HG03439 (cell line): ENCODE results near the gene PHF10.
"Not testable (repeated sequence)": the region's sequence is repeated elsewhere in the genome, so short reads cannot be mapped to it uniquely, and the experiment has no call there.

ENCODE experiments used
- ATAC-seq: cut with Tn5 transposase; IDR thresholded peaks from one replicate; pipeline ENCODE4 v1.9.1; 2021; ENCODE audit warnings: mild to moderate bottlenecking, moderate library complexity; ENCODE audit not compliant: unreplicated experiment

PHF10 gene

GRCh38 chr6:169724494-169725124 lies at the start of gene PHF10:
PHF10 (minus strand) TSS chr6:169724500; CDS start chr6:169723931, 569 bp downstream.
- peak; percentile 38 for ATAC-seq

DNA sequence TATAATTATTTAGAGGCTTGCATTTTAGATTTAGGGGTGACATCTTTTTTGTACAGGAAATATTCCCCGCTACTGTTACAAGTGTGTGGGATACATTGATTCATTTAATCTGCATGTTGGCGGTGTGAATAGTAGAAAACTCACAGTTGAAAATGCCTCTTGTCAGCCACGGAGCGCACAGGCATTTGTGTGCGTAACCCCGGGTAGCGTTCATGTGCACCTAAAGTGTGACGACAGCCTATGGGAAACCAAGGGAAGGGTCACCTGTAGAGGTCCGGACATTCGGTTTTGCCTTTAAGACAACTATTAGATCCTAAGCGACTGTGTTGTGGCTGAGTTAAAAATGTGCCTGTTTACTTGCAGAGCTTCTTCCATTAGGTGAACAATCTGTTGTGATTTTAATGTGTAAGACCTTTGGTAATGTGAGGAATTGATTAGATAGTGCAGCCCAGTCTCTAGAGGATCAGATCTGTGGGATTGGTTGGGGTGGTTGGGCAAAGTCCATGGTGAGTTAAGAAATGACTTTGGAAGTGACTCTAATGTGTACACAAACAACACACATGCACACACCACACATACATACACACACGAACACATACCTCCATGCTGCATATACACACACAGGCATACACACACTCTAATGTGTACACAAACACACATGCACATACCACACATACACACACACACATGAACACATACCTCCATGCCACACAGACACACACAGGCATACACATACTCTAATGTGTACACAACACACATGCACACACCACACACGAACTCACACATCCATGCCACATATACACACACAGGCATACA lies 42.8 kb upstream of the PHF10 start:
- no peak for ATAC-seq

- no peak for ATAC-seq
These were observed 41.9 kb upstream of the PHF10 start for GRCh38 chr6:169766232-169766631.

DNA sequence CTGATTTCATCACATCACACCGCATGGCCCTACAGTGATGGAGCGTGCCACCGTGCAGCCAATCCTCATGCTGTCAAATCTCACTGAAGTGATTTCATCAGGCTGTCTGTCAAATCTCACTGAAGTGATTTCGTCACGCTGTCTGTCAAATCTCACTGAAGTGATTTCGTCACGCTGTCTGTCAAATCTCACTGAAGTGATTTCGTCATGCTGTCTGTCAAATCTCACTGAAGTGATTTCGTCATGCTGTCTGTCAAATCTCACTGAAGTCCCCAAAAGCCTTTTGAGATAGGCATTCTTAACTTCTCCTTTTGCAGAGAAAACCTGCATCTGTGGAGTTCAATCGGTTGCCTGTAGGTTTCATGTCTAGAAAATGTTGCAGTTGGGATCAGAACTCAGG lies 41.5 kb upstream of the PHF10 start:
- ATAC-seq: not testable (repeated sequence)

- no peak for ATAC-seq
These were observed 39.6 kb upstream of the PHF10 start for GRCh38 chr6:169763881-169764280.

- ATAC-seq: no peak
These were observed 39.0 kb upstream of the PHF10 start for GRCh38 chr6:169763308-169763707.

- ATAC-seq: no peak
These were observed 30.9 kb upstream of the PHF10 start for GRCh38 chr6:169755162-169755561.

- ATAC-seq: no peak
These were observed 27.8 kb upstream of the PHF10 start for GRCh38 chr6:169752074-169752623.

DNA sequence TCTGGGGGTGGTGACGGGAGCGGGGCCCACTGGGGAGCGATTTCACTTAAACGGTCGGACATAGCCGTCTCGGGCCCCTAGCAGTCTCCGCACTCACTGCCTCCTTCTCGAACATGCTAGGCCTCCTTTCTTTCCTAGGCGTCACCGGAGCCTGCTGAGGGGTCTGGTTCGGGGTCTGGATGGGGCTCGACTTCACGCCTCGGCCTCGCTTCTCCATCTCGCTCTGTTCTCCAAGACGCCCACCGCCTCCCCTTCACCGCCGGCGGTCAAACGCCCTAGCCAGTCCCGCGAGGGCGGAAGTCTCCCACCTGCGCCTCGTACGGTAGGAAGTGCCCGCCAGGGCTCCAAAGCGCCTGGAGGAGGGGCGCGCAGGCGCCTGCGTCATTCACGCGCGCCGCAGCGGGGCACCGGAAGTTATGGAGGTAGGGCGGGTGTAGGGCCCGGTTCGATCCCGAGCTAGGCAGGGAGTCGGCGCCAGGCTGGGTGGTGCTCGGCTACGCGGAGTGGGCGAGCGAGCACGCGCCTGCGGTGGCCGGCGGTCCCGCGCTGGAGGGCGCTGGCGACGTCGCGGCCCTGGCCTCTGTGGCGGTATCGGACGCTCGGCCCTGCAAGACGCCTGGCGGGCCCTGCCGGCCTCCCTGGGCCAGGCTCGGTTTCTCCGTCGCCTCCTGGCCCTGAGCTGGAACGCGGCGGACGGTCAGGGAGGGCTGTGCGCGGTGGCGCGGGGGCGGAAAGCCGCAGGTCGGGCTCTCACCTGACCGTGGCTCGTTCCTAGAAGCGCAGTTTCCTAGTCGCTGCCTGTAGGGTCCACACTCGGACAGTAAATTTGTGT lies 27.2 kb upstream of the PHF10 start, which contains the start of the genes DYNLT2 and ERMARD:
DYNLT2 (minus strand) TSS at position 331 of the 832 bp plus-strand sequence; CDS start at position 217, 114 bp downstream.
ERMARD (plus strand) TSS at position 381 of the 832 bp plus-strand sequence; CDS start at position 417, 36 bp downstream.
- peak; percentile 96 for ATAC-seq

- ATAC-seq: no peak
These were observed 22.3 kb upstream of the PHF10 start for GRCh38 chr6:169746556-169746955.

- no peak for ATAC-seq
These were observed 21.1 kb upstream of the PHF10 start for GRCh38 chr6:169745405-169745804.

DNA sequence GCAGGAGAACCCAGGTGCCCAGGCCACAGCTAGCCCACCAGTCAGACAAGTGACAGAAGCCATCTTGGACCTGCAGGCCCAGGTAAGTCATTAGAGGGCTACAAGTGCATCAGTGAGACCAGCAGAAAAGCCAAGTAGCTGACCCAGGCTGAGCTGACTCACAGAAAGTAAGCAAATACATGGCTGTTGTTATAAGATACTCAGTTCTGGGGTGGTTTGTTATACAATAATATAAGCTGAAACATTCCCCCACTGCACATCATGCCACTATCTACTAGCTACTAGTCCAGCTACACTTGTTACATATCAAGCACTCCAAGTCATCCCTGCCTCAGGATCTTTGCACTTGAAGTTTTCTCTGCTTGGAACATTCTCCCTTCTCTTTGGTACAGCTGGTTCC lies 17.0 kb upstream of the PHF10 start:
- ATAC-seq: no peak

- ATAC-seq: no peak
These were observed 14.8 kb upstream of the PHF10 start for GRCh38 chr6:169738976-169739529.

DNA sequence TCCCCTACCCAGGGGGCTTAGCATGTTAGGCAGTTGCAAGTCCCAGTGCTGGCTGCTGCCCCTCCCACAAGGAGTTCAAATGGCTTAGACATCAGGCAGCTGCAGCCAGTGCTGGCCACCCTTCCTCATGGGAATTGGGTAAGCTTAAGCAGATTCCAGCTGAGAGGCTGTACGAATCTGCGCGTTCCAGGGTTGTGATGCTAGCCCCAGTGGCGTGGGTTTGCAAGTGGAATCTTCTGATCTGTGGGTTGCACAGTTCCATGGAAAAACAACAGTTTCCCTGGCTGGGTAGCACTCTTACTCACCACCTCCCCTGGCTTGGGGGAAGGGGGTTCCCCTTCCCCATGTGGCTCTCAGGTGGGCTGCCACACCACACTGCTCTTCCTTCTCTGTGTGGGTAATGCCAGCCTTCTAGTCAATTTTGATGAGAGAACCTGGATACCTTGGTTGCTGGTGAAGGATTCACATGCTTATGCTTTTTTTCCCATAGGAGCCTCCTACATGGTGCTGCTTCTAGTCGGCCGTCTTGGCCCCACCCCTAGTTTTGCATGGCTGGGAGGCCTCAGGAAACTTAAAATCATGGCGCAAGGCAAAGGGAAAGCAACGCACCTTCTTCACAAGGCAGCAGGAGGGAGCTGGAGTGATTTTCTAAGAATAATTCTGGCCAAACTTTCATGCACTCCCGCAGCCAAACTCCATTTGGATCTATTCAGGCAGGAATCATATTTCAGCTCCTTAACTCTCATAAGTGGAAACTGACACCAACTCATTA lies 14.1 kb upstream of the PHF10 start:
- ATAC-seq: no peak

- ATAC-seq: no peak
These were observed 5.7 kb upstream of the PHF10 start for GRCh38 chr6:169729961-169730360.

GRCh38 chr6:169726963-169727362 lies 2.7 kb upstream of the PHF10 start:
- no peak for ATAC-seq

GRCh38 chr6:169726049-169726400 lies 1.7 kb upstream of the PHF10 start:
- no peak for ATAC-seq

GRCh38 chr6:169725125-169726048 lies 1.1 kb upstream of the PHF10 start:
- peak; percentile 15 for ATAC-seq

- peak; percentile 46 for ATAC-seq
These were observed 258 bp downstream of the PHF10 start for GRCh38 chr6:169723991-169724493.
